Lung (tissue), 12 donors: ENCODE measurements around the gene DGCR2. TPM values are rescaled to one million over a fixed set of nuclear protein-coding genes. Genes with fewer than 3 reads are reported as not detected.
A peak's percentile ranks its signal among the peaks of the same experiment; 100 is the strongest.
"Not testable (repeated sequence)": the region's sequence is repeated elsewhere in the genome, so short reads cannot be mapped to it uniquely, and the experiment has no call there.

ENCODE experiments used
- ATAC-seq: fragments of 200-7000 bp; cut with Tn5 transposase; one replicate; pipeline ENCODE4 v1.9.1; 2020; ENCODE audit warnings: moderate number of reproducible peaks; ENCODE audit not compliant: insufficient read depth, low FRiP score
- DNase-seq, 3 donors: peaks; one replicate each; pipeline ENCODE4 v3.0.0-alpha.2; 2013 to 2017
- H3K27ac ChIP-seq, 2 donors: one replicate each; pipeline ENCODE4 v1.5.1; 2013; ENCODE audit warnings: mild to moderate bottlenecking in 2 of 2, moderate library complexity in 2 of 2, control low read depth in 1 of 2, inconsistent platforms in 1 of 2, low read depth in 1 of 2, low read length in 1 of 2
- H3K27me3 ChIP-seq, 3 donors: one replicate each; pipeline ENCODE4 v1.5.1; 2013; ENCODE audit warnings: low read length in 2 of 3; ENCODE audit not compliant: control insufficient read depth in 3 of 3, insufficient read depth in 3 of 3
- H3K36me3 ChIP-seq, 4 donors: one replicate each; pipeline ENCODE4 v1.5.1; 2013; ENCODE audit warnings: low read length in 4 of 4, mild to moderate bottlenecking in 1 of 4, moderate library complexity in 1 of 4; ENCODE audit not compliant: control insufficient read depth in 4 of 4, insufficient read depth in 4 of 4
- H3K4me1 ChIP-seq, 5 donors: one replicate each; pipeline ENCODE4 v1.5.1; 2013; ENCODE audit warnings: low read length in 5 of 5, mild to moderate bottlenecking in 2 of 5, moderate library complexity in 1 of 5; ENCODE audit not compliant: control insufficient read depth in 5 of 5, insufficient read depth in 5 of 5
- H3K4me3 ChIP-seq: one replicate; pipeline ENCODE4 v1.5.1; 2013; ENCODE audit warnings: mild to moderate bottlenecking, control low read depth, moderate library complexity
- H3K9ac ChIP-seq, 2 donors: one replicate each; pipeline ENCODE4 v1.5.1; 2013; ENCODE audit warnings: low read length in 2 of 2, control low read depth in 1 of 2; ENCODE audit not compliant: insufficient read depth in 1 of 2
- H3K9me3 ChIP-seq, 4 donors: one replicate each; pipeline ENCODE4 v1.5.1; 2013; ENCODE audit warnings: low read length in 3 of 4, mild to moderate bottlenecking in 1 of 4, moderate library complexity in 1 of 4; ENCODE audit not compliant: control insufficient read depth in 4 of 4, insufficient read depth in 3 of 4
- CTCF ChIP-seq: IDR thresholded peaks from 2 replicates; pipeline ENCODE4 v1.5.1; 2012; ENCODE audit warnings: mild to moderate bottlenecking; ENCODE audit errors: control extremely low read depth, extremely low read depth
- WGBS, 2 donors: extraction: QIAGEN DNeasy Blood & Tissue Kit; methylation state at CpG; one replicate each; pipeline ENCODE4 v1.1.7; 2013; 5-methylcytosine and 5-hydroxymethylcytosine counted together
- polyA plus RNA-seq, 2 donors: library from polyadenylated mRNA; stranded (reverse); fragments of 200-250 nt; gene quantifications; one replicate each; pipeline ENCODE4 v1.2.1, GENCODE V29; 2013
- total RNA-seq, 2 donors: library from RNA; depleted of rRNA in 1 of 2; stranded (reverse); fragments of >200 nt in 1 of 2; gene quantifications; one replicate each; pipeline ENCODE4 v1.2.1, GENCODE V29; 2014 to 2021
- donor health status: control.
- donor health status: control.
- donor health status: Bipolar disorder and iron deficiency.
- donor health status: healthy.
- donor health status: DM: yes; HTN: yes; CAD: no.

The DGCR2 gene
- total and polyA plus RNA-seq, 4 donors = 40.4 to 77.4 (median 50.5) TPM

DNA sequence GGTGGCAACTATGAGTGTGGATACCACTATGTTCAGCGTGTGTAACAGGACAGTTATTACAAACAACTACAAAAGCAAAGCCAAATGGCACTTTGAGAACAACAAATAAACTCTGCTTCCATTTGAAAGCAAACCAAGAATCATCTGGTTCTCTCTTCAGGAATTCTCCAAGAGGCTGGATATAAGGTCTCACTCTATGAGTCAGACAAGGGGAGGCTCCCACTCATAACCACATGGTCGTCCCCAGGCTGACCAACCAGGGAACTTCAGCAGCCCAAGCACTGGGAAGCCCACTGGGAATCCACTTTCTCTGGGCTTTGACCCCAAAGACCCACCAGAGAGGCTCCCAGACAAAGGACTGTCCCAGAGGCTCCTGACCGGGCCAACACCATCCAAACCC is 35.3 kb downstream of the DGCR2 start:
- Histone ChIP-seq H3K4me3 (no peak overlapping the region), H3K27me3 (no peaks in the 10 kb centered on the region), H3K9ac (no peak overlapping the region), H3K36me3 (peaks cover 0 to 16% (median 7%) of the 10 kb centered on the region in 4 donors), H3K27ac (peak overlapping the region in 1 of 2 donors; percentile 20), H3K9me3 (no peaks in the 10 kb centered on the region), H3K4me1 (peaks cover 0 to 4% (median 0%) of the 10 kb centered on the region in 5 donors)
- DNase-seq = no peak
- ATAC-seq = no peak
- TF ChIP-seq CTCF = no peak
- 88% methylated on average over 3 of the region's 3 CpGs for WGBS, 2 donors

GRCh38 chr22:19086417-19086816 is 35.8 kb downstream of the DGCR2 start:
- WGBS, 2 donors = 77 to 83% methylated on average over 6 of the region's 6 CpGs
- Histone ChIP-seq H3K36me3 (peaks cover 0 to 16% (median 7%) of the 10 kb centered on the region in 4 donors), H3K4me1 (peaks cover 0 to 4% (median 0%) of the 10 kb centered on the region in 5 donors), H3K27ac (no peak overlapping the region), H3K9ac (no peak overlapping the region), H3K27me3 (no peaks in the 10 kb centered on the region), H3K9me3 (no peaks in the 10 kb centered on the region), H3K4me3 (no peak overlapping the region)
- no peak for TF ChIP-seq CTCF
- no peak for DNase-seq
- ATAC-seq = no peak

- ATAC-seq = no peak
- H3K4me3 ChIP-seq = no peak overlapping the region
- H3K27ac ChIP-seq = peak overlapping the region in 1 of 2 donors; percentile 71
- no peak for TF ChIP-seq CTCF
- peak; percentile 35 to 66 (median 44) for DNase-seq
- 7 to 43% methylated on average over 1 of the region's 1 CpG for WGBS, 2 donors
- peaks cover 0 to 4% (median 1%) of the 10 kb centered on the region in 5 donors for H3K4me1 ChIP-seq
- no peaks in the 10 kb centered on the region for H3K9me3 ChIP-seq
- no peaks in the 10 kb centered on the region for H3K27me3 ChIP-seq
- no peak overlapping the region for H3K9ac ChIP-seq
- H3K36me3 ChIP-seq = peaks cover 0 to 20% (median 7%) of the 10 kb centered on the region in 4 donors
Measured at GRCh38 chr22:19085233-19085718, 36.9 kb downstream of the DGCR2 start.

GRCh38 chr22:19084586-19084985 is 37.6 kb downstream of the DGCR2 start:
- not testable (repeated sequence) for H3K4me3 ChIP-seq, H3K9ac ChIP-seq, H3K4me1 ChIP-seq, H3K27ac ChIP-seq, DNase-seq, ATAC-seq, H3K9me3 ChIP-seq, H3K27me3 ChIP-seq
- 50 to 81% methylated on average over 16 to 29 of the region's 32 CpGs for WGBS, 2 donors
- H3K36me3 ChIP-seq = peaks cover 0 to 24% (median 7%) of the 10 kb centered on the region in 4 donors

DNA sequence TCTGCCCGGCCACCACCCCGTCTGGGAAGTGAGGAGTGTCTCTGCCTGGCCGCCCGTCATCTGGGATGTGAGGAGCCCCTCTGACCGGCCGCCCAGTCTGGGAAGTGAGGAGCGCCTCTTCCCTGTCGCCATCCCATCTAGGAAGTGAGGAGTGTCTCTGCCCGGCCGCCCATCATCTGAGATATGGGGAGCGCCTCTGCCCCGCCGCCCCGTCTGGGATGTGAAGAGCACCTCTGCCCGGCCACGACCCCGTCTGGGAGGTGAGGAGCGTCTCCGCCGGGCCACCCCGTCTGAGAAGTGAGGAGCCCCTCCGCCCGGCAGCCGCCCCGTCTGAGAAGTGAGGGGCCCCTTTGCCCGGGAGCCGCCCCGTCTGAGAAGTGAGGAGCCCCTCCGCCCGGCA is 38.1 kb downstream of the DGCR2 start:
- H3K4me3 ChIP-seq, ATAC-seq, H3K4me1 ChIP-seq, H3K9me3 ChIP-seq, H3K9ac ChIP-seq, H3K27me3 ChIP-seq, DNase-seq, H3K27ac ChIP-seq: not testable (repeated sequence)
- 95 to 96% methylated on average over 23 to 30 of the region's 30 CpGs for WGBS, 2 donors
- peaks cover 0 to 24% (median 5%) of the 10 kb centered on the region in 4 donors for H3K36me3 ChIP-seq
